ENCODE results near the gene MTR.
"Not testable (repeated sequence)": the region's sequence is repeated elsewhere in the genome, so short reads cannot be mapped to it uniquely, and the experiment has no call there.

Gene MTR

DNA sequence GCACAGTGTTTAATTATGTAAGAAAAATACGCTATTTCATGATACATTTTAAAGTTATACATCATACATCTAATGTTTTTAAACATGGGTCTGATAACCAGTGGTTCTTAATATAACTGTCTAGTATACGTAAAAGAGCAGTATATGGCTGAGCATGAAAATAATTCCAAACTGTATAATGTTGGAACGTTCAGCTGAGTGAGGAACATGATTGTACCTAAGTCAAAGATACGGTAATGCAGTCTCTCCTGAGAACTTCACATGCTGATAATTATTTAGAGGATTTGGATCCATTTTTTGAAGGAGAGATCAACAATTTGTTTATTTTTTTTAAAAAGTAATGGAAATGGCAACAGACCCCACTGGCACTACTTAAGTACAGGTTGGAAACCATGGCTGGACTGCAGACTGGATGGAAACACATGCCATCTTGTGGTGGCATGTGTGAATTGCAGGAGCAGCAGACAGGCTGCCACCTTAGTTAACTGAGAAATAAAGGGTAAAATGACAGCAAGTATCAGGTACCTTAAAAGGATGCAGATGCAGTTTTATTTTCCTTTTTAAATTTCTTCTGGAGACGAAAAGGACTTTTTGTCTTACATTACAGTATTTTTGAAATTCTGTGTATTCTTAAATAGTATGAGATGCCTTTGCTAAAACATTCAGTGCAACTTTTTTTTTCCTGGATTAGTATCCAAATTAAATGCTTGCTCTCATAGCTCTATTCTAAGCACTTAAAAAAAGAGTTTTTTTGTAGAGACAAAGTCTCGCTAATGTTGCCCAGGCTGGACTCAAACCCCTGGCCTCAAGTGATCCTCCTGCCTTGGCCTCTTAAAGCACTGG lies 73.8 kb downstream of the MTR start:
- no peak for DNase-seq

- DNase-seq = no peak
Observed at GRCh38 chr1:236869911-236870310, 74.8 kb downstream of the MTR start.

DNA sequence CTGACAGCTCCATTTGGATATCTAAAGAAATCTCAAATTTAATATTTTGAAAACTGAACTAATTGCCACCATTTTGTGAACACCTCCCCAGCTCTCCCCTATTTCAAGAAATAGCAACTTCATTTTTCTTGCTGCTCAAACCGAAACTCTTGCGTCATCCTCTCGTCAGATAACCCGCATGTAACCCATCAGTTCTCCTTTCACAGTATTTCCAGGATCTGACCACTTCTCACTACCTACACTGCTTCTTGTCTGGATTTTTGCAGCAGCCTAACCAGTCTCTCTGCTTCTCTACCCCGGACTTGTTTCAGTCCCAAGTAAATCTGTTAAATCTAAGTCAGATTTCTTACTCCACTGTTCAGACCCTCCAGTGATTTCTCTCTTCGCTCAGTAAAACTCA lies 75.6 kb downstream of the MTR start:
- DNase-seq = no peak

DNA sequence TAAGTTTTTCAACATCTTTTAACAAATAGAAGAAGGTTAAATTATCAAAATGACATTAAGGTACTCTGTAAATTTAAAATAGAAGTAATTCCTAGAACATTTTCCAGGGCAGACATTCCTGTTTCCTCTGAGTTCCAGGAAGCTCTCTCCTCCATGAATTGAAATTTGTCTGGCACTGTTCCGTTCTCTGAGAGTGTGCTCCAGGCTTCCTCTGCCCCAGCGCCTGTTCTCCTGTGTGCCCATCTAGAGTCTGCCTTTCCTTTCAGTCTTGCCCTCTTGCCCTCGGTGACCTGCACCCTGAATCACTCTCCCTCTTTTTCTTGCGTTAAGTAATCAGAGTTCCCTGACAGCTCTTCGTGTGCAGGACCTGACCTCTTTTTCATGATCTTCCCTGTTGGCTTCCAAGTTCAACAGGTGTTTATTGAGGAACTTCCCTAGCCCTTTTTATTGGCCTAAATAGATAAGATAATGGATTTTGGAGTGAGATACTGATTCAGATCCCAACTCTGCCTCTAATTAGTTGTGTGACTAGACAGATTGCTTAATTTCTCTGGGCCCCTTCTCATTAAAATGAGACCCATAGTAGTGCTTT lies 77.1 kb downstream of the MTR start:
- no peak for DNase-seq

DNA sequence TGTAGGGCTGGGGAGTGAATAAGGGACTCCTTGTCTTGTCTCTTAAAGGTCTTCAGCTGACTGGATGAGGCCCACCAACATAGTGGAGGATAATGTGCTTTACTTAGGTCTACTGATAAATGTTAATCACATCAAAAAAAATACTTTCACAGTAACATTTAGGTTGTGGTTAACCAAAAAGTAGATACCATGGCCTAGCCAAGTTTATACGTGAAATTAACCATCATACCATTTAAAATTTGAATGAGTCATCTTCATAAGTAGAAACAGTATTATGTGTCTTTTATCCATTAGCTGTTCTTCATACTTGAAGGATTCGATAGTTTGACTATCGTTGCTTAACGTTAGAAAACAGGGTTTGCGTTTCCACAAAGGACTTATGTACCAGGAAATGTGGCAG lies 80.9 kb downstream of the MTR start:
- DNase-seq = no peak

- no peak for DNase-seq
Observed at GRCh38 chr1:236877661-236878060, 82.6 kb downstream of the MTR start.

DNA sequence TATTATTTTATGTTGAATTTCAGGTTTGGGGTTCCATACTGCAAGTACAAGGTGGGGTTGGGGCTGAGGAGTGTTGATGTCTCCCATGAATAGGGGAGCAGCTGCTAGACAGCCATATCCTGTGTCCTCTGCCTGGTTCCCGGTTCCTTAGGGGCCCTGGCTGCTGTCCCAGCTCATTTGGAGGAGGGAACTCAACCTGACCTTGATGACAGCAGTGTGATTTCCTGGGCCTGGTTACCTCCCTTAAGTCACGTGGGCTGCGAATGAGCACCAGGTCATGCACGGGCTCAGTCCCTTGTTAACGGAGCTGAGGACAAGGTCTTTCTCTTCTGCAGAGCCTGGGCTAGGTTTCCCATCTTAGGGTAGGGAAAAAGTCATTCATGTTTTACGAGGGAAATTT lies 85.1 kb downstream of the MTR start:
- no peak for DNase-seq

GRCh38 chr1:236882678-236883077 lies 87.6 kb downstream of the MTR start:
- DNase-seq = no peak

GRCh38 chr1:236886199-236886598 lies 91.1 kb downstream of the MTR start:
- no peak for DNase-seq

- DNase-seq = no peak
Observed at GRCh38 chr1:236887081-236887480, 92.0 kb downstream of the MTR start.

DNA sequence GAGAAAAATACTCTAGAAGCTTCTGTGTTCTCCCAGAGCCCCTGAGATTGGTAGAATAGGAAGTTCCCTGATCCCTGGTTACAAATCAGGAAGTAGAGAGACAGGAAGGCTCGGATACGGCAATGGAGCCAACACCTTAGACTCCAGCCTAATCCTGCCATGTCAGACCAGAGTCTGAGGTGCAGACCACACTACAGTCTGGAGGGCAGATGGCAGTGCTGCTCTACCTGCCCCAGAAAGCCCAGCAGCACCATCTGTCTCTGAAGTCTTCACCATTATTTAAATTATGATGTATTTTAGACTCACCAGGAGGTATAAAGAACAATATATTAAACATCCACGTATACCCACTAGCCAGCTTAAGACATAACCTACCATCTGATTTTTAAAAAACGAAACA lies 93.0 kb downstream of the MTR start:
- DNase-seq = no peak

GRCh38 chr1:236888903-236889302 lies 93.8 kb downstream of the MTR start:
- no peak for DNase-seq

- DNase-seq = no peak
Observed at GRCh38 chr1:236890152-236891056, 95.3 kb downstream of the MTR start.

GRCh38 chr1:236893626-236894545 lies 98.8 kb downstream of the MTR start:
- no peak for DNase-seq

GRCh38 chr1:236895665-236896387 lies 100.7 kb downstream of the MTR start:
- DNase-seq = no peak

- DNase-seq = no peak
Observed at GRCh38 chr1:236896716-236897115, 101.6 kb downstream of the MTR start.

DNA sequence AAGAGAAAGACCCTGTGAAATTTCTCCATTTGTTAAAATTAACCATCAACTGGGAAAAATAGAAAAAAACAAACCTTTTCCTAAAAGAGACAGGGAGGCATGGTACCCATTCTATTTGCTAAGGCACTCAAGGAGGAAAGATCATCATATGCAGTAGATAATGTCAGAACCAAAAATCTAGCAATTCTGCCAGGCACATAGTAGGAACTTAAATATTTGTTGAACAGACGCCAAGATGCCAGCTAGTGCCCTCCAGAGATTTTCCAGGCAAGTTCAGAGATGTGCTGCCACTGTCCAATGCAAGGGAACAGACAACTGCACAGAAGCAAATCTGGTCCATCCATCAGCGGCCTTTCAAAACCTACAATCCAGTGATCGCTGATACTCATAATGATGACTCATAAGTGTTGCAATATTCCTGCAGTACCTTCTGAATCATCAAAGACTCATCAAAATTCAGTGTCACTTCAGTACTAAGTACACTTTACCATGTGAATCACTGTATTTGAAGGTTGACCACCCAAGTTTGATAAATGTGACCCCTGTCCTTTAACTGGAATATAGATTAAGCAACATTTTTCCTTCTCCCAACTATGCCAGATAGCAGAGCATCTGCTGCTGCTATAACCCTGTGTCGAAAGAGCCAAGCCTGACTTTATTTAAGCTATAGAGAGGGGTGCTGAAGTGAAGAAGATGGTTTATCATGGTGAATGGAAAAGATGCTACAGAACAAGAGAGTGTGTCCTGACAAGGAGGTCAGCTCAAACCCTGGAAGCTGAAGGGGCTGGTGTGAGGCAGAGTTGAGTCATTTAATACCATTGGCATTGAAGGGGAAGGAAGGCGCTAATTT lies 110.0 kb downstream of the MTR start:
- DNase-seq = no peak

- DNase-seq = no peak
Observed at GRCh38 chr1:236907205-236907604, 112.1 kb downstream of the MTR start.

DNA sequence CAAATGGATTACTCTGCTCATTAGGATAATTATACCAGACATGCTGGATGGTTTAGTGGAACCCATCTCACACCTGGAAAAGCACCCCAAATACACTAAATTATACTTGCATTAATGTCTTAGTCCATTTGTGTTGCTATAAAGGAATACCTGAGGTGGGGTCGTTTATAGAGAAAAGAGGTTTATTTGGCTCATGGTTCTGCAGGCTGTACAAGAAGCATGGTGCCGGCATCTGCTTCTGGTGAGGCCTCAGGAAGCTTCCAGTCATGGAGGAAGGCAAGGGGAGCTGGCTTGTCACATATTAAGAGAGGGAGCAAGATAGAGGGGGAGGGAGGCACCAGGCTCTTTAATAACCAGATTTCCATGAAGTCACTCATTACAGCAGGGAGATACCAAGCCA lies 113.6 kb downstream of the MTR start:
- no peak for DNase-seq

GRCh38 chr1:236911047-236911446 lies 116.0 kb downstream of the MTR start:
- DNase-seq = not testable (repeated sequence)

Measured in NCI-H526 treated with DMSO at 0.1 percent for 48 hours (cell line).